Measurements from ENCODE around the gene GGCX.

The GGCX gene

DNA sequence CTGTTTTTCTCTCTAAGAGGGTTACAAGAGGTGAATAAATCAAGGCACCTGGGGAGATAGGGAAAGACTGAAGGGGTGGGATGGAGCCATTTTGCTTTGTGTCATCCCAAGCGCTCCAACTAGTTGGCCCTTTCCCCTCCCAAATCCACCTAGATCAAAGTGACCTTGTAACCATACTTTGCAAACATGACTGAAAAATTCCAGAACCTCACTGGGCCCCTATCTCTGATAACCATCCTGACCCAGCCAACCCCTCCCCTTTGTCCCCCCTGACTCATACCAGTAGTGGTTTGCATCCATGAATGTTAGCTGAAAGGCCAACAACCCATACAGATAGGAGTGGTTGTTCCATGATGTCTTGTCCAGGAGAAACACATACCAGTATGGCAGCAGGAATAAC, 3.1 kb downstream of the GGCX start:
- no peaks in the 10 kb centered on the region for H3K27me3 ChIP-seq (ENCODE audit: insufficient read depth, poor library complexity, severe bottlenecking)

DNA sequence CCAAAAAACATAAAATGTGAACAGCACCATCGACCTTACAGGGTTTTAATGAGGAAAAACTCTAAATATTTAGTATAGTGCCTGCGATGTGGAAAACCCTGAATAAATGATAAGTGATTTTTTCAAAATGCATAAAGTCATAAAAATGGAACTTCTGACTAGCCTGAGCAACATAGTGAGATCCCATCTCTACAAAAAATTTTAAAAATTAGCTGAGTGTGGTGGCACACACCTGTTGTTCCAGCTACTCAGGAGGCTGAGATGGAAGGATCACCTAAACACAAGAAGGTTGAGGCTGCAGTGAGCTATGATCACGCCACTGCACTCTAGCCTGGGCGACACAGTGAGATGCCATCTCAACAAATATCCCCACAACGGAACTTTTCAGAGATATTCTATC, 4.2 kb downstream of the GGCX start:
- DNase-seq (ENCODE audit: low read depth in 1 of 2, low spot score in 1 of 2), result no peak
- Histone ChIP-seq H3K27ac (replicated peaks) (no peak overlapping the region), H3K27me3 (ENCODE audit: insufficient read depth, poor library complexity, severe bottlenecking) (no peaks in the 10 kb centered on the region), H3K4me3 (replicated peaks; ENCODE audit: insufficient read depth, low read length) (no peak overlapping the region)
- TF ChIP-seq GABPA (IDR thresholded peaks at IDR 0.05; ENCODE audit: low read depth) (no peak), SPI1 (IDR thresholded peaks at IDR 0.05; ENCODE audit: borderline replicate concordance, low read depth) (no peak), POLR2AphosphoS5 (IDR thresholded peaks at IDR 0.05; ENCODE audit: low read depth) (no peak)
- TF ChIP-seq, protein P1, sequence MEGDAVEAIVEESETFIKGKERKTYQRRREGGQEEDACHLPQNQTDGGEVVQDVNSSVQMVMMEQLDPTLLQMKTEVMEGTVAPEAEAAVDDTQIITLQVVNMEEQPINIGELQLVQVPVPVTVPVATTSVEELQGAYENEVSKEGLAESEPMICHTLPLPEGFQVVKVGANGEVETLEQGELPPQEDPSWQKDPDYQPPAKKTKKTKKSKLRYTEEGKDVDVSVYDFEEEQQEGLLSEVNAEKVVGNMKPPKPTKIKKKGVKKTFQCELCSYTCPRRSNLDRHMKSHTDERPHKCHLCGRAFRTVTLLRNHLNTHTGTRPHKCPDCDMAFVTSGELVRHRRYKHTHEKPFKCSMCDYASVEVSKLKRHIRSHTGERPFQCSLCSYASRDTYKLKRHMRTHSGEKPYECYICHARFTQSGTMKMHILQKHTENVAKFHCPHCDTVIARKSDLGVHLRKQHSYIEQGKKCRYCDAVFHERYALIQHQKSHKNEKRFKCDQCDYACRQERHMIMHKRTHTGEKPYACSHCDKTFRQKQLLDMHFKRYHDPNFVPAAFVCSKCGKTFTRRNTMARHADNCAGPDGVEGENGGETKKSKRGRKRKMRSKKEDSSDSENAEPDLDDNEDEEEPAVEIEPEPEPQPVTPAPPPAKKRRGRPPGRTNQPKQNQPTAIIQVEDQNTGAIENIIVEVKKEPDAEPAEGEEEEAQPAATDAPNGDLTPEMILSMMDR (IDR thresholded peaks at IDR 0.05; ENCODE audit: insufficient read depth, low read length), result no peak
- TF ChIP-seq, protein P2, sequence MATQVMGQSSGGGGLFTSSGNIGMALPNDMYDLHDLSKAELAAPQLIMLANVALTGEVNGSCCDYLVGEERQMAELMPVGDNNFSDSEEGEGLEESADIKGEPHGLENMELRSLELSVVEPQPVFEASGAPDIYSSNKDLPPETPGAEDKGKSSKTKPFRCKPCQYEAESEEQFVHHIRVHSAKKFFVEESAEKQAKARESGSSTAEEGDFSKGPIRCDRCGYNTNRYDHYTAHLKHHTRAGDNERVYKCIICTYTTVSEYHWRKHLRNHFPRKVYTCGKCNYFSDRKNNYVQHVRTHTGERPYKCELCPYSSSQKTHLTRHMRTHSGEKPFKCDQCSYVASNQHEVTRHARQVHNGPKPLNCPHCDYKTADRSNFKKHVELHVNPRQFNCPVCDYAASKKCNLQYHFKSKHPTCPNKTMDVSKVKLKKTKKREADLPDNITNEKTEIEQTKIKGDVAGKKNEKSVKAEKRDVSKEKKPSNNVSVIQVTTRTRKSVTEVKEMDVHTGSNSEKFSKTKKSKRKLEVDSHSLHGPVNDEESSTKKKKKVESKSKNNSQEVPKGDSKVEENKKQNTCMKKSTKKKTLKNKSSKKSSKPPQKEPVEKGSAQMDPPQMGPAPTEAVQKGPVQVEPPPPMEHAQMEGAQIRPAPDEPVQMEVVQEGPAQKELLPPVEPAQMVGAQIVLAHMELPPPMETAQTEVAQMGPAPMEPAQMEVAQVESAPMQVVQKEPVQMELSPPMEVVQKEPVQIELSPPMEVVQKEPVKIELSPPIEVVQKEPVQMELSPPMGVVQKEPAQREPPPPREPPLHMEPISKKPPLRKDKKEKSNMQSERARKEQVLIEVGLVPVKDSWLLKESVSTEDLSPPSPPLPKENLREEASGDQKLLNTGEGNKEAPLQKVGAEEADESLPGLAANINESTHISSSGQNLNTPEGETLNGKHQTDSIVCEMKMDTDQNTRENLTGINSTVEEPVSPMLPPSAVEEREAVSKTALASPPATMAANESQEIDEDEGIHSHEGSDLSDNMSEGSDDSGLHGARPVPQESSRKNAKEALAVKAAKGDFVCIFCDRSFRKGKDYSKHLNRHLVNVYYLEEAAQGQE (IDR thresholded peaks at IDR 0.05; ENCODE audit: insufficient replicate concordance, low read depth), result no peak

More for the DNA sequence above, 3.1 kb downstream of the GGCX start:
- DNase-seq (ENCODE audit: low read depth in 1 of 2, low spot score in 1 of 2), result no peak
- Histone ChIP-seq H3K27ac (replicated peaks) (no peak overlapping the region), H3K4me3 (replicated peaks; ENCODE audit: insufficient read depth, low read length) (no peak overlapping the region)
- TF ChIP-seq POLR2AphosphoS5 (IDR thresholded peaks at IDR 0.05; ENCODE audit: low read depth), result no peak
- TF ChIP-seq, protein P2 (IDR thresholded peaks at IDR 0.05; ENCODE audit: insufficient replicate concordance, low read depth), result no peak

DNA sequence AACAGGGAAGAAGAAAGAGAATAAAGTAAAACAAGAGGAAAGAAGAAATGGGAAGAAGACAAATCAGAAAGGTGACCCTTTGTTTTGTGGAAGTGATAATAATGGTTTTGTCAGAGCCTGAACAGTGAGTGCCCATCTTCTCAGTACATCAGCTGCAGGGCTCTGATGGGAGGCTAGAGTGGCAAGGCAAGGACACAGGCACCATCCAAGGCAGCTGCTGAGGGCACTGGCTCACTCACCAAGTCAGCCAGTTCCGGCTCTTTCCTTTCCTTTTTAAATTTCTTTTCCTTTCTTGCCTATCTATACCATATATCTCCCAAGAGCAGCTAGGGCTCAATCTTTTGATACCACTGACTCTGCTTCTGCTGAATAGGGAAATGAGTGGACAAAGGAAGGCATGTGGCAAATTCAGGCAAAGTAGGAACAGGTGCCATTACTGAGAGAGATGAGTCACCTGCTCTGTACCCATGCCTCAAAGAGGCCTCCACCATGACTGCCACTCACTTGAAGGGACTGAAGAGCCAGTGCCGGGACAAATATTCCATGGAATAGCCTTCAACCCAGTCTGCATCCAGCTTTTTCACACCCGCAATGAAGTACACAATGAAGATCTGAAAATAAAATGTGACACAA, 6.2 kb downstream of the GGCX start:
- H3K27ac ChIP-seq (replicated peaks), result no peak overlapping the region
- no peaks in the 10 kb centered on the region for H3K27me3 ChIP-seq (ENCODE audit: insufficient read depth, poor library complexity, severe bottlenecking)
- TF ChIP-seq POLR2AphosphoS5 (IDR thresholded peaks at IDR 0.05; ENCODE audit: low read depth) (no peak), GABPA (IDR thresholded peaks at IDR 0.05; ENCODE audit: low read depth) (no peak), SPI1 (IDR thresholded peaks at IDR 0.05; ENCODE audit: borderline replicate concordance, low read depth) (no peak)
- TF ChIP-seq, protein P1 (IDR thresholded peaks at IDR 0.05; ENCODE audit: insufficient read depth, low read length), result no peak
- DNase-seq (ENCODE audit: low read depth in 1 of 2, low spot score in 1 of 2), result no peak
- H3K4me3 ChIP-seq (replicated peaks; ENCODE audit: insufficient read depth, low read length), result no peak overlapping the region

DNA sequence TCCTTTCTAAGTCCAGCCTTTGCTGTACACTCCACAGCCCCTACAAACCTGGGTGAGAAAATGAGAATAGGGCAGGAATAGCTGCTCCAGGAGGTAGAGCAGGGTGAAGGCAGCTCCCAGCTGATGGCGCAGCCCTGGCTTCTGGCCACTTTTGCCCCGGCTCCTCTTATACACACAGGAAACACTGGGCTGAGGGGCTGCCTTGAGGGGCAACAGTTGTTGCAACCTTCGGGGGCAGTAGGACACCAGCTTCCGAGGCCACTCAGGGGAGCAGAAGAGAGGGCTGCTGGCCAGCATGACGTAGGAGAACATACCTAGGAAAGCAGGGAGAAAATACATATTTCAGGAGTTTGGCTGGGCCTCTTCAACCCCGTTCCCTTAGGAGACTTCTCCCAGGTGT, 8.1 kb downstream of the GGCX start:
- TF ChIP-seq, protein P1 (IDR thresholded peaks at IDR 0.05; ENCODE audit: insufficient read depth, low read length), result no peak
- TF ChIP-seq POLR2AphosphoS5 (IDR thresholded peaks at IDR 0.05; ENCODE audit: low read depth) (no peak), SPI1 (IDR thresholded peaks at IDR 0.05; ENCODE audit: borderline replicate concordance, low read depth) (no peak), GABPA (IDR thresholded peaks at IDR 0.05; ENCODE audit: low read depth) (no peak)
- TF ChIP-seq, protein P2 (IDR thresholded peaks at IDR 0.05; ENCODE audit: insufficient replicate concordance, low read depth), result no peak

More for the DNA sequence above, 8.1 kb downstream of the GGCX start:
- Histone ChIP-seq H3K4me3 (replicated peaks; ENCODE audit: insufficient read depth, low read length) (no peak overlapping the region), H3K27ac (replicated peaks) (no peak overlapping the region), H3K27me3 (ENCODE audit: insufficient read depth, poor library complexity, severe bottlenecking) (no peaks in the 10 kb centered on the region)
- DNase-seq (ENCODE audit: low read depth in 1 of 2, low spot score in 1 of 2), result no peak

Measured in HL-60 (cell line).